ENCODE measurements around the gene FAM47C. TPM values are rescaled to one million over a fixed set of nuclear protein-coding genes. Genes with fewer than 3 reads are reported as not detected.
"Not testable (repeated sequence)": the region's sequence is repeated elsewhere in the genome, so short reads cannot be mapped to it uniquely, and the experiment has no call there.

Gene FAM47C
- not detected for total RNA-seq

DNA sequence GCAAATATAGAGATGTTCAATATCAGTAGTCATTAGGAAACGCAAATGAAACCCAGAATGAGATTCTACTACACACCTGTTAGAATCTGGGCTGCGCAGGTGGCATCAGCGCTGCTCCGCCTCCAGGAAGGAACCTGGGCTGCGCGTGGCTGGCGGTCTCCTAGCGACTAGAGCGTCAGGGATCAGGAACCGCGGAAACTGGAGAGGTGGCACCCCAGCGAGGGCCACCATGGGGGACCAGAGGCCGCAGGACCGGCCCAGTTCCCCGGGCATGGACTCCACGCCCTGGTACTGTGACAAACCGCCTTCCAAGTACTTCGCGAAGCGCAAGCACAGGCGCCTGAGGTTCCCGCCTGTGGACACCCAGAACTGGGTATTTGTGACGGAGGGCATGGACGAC is at the start of gene FAM47C:
FAM47C (plus strand) TSS at position 185 of the 400 bp plus-strand sequence; CDS start at position 230, 45 bp downstream.
- WGBS, 2 donors, result 58 to 79% methylated on average over 18 to 24 of the region's 24 CpGs
- intact Hi-C loops (cut with DNase I; ENCODE audit: low total_unique reads); H3K4me3 ChIP-seq (ENCODE audit: low read depth, poor library complexity, severe bottlenecking); DNase-seq (ENCODE audit: low spot score in 2 of 2): not testable (repeated sequence)

DNA sequence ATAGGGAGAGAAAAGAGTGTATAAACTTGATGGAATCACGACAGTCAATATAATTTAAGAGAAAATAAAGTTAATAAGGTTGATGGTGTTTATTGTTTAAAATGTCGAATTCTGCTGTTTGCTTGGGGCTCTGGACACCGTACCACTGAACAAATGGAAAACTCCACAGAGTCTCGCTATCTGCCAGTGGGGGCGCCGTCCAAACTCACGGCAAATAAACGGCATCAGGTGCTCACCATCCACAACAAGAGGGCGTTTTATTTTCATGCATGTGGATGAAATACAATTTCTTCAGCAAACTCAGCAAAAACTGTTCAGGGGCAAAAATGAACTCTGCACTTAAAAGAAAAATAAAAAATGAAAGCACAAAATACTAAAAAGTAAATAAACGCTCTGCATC is 46.6 kb upstream of the FAM47C start:
- intact Hi-C loops (cut with DNase I; ENCODE audit: low total_unique reads), result no loop called here
- no peak for DNase-seq (ENCODE audit: low spot score in 2 of 2)
- 51 to 63% methylated on average over 10 of the region's 10 CpGs for WGBS, 2 donors
- no peak overlapping the region for H3K4me3 ChIP-seq (ENCODE audit: low read depth, poor library complexity, severe bottlenecking)
- TF ChIP-seq CTCF (IDR thresholded peaks at IDR 0.05) (no peak), POLR2A (IDR thresholded peaks at IDR 0.05) (no peak)

- intact Hi-C loops (cut with DNase I; ENCODE audit: low total_unique reads), result no loop called here
- DNase-seq (ENCODE audit: low spot score in 2 of 2), result no peak
- TF ChIP-seq POLR2A (IDR thresholded peaks at IDR 0.05), result no peak
- no peak for TF ChIP-seq CTCF (IDR thresholded peaks at IDR 0.05)
- no peak overlapping the region for H3K4me3 ChIP-seq (ENCODE audit: low read depth, poor library complexity, severe bottlenecking)
- 35 to 37% methylated on average over 9 to 47 of the region's 63 CpGs for WGBS, 2 donors
Observed at GRCh38 chrX:36963069-36963808, 44.9 kb upstream of the FAM47C start.

DNA sequence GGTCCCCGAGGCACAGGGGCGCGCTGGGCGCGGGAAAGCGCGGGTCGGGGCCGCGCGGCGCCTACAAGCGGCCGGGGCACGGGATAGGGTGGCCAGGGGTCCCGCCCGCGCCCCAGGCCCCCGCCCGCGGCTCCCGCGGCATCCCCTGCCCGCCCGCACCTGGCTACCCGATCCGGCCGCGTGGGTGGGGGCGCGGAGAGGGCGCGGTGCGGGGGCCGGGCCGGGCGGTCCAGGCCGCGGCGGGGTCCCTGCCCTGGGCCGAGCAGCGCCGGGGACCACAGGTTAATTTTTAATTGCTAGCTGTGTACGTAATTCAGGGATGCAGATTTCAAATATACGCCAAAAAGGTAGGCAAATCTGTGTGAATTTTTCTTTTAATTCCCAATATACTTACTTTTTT is 44.3 kb upstream of the FAM47C start:
- no peak for DNase-seq (ENCODE audit: low spot score in 2 of 2)
- WGBS, 2 donors, result 11 to 33% methylated on average over 17 to 22 of the region's 45 CpGs
- TF ChIP-seq POLR2A (IDR thresholded peaks at IDR 0.05) (no peak), CTCF (IDR thresholded peaks at IDR 0.05) (no peak)

GRCh38 chrX:36973575-36973974 is 34.6 kb upstream of the FAM47C start:
- intact Hi-C loops (cut with DNase I; ENCODE audit: low total_unique reads), result no loop called here
- TF ChIP-seq CTCF (IDR thresholded peaks at IDR 0.05), result no peak
- TF ChIP-seq POLR2A (IDR thresholded peaks at IDR 0.05), result no peak

More for the DNA sequence above, 44.3 kb upstream of the FAM47C start:
- no peak overlapping the region for H3K4me3 ChIP-seq (ENCODE audit: low read depth, poor library complexity, severe bottlenecking)
- intact Hi-C loops (cut with DNase I; ENCODE audit: low total_unique reads), result no loop called here

GRCh38 chrX:36974911-36975310 is 33.3 kb upstream of the FAM47C start:
- no peak overlapping the region for H3K4me3 ChIP-seq (ENCODE audit: low read depth, poor library complexity, severe bottlenecking)
- 73 to 85% methylated on average over 6 of the region's 6 CpGs for WGBS, 2 donors
- no peak for DNase-seq (ENCODE audit: low spot score in 2 of 2)
- TF ChIP-seq POLR2A (IDR thresholded peaks at IDR 0.05) (no peak), CTCF (IDR thresholded peaks at IDR 0.05) (no peak)
- intact Hi-C loops (cut with DNase I; ENCODE audit: low total_unique reads), result no loop called here

More at GRCh38 chrX:36973575-36973974, 34.6 kb upstream of the FAM47C start:
- DNase-seq (ENCODE audit: low spot score in 2 of 2), result no peak
- no peak overlapping the region for H3K4me3 ChIP-seq (ENCODE audit: low read depth, poor library complexity, severe bottlenecking)
